ENCODE results near the gene GOLGB1.

GRCh38 chr3:121698901-121699300 is 50.6 kb downstream of the GOLGB1 start:
- no peak for TF ChIP-seq EP300 (IDR thresholded peaks at IDR 0.05; ENCODE audit: borderline replicate concordance in 1 of 2, control insufficient read depth in 1 of 2, low read depth in 2 of 2, low read length in 2 of 2)
- TF ChIP-seq CTCF (IDR thresholded peaks at IDR 0.05 in 2 of 3, conservative IDR thresholded peaks at IDR 0.05 in 1 of 3; ENCODE audit: control insufficient read depth in 2 of 3, extremely low read depth in 1 of 3, insufficient read depth in 1 of 3, low read depth in 3 of 3, low read length in 3 of 3) = no peak
- no peak for TF ChIP-seq POLR2AphosphoS5 (IDR thresholded peaks at IDR 0.05; ENCODE audit: low read length)
- TF ChIP-seq ZNF274 (IDR thresholded peaks at IDR 0.05; ENCODE audit: insufficient read depth, insufficient read length) = no peak
- no peak for TF ChIP-seq SP1 (IDR thresholded peaks at IDR 0.05; ENCODE audit: low read depth, low read length)
- TF ChIP-seq MAX (IDR thresholded peaks at IDR 0.05; ENCODE audit: low read depth, low read length) = no peak
- TF ChIP-seq CREB1 (IDR thresholded peaks at IDR 0.05; ENCODE audit: low read depth) = no peak
- no peak for TF ChIP-seq PML (IDR thresholded peaks at IDR 0.05; ENCODE audit: low read length)
- TF ChIP-seq RAD21 (IDR thresholded peaks at IDR 0.05; ENCODE audit: insufficient read depth, low read depth, low read length) = no peak
- no peak for TF ChIP-seq BMI1 (IDR thresholded peaks at IDR 0.05; ENCODE audit: borderline replicate concordance)
- TF ChIP-seq EZH2 (IDR thresholded peaks at IDR 0.05; ENCODE audit: borderline replicate concordance, control insufficient read depth, low read depth, low read length) = no peak
- no peak for TF ChIP-seq LARP7 (IDR thresholded peaks at IDR 0.05)
- TF ChIP-seq POLR2A (IDR thresholded peaks at IDR 0.05; ENCODE audit: low read depth, low read length) = no peak
- TF ChIP-seq ATF3 (IDR thresholded peaks at IDR 0.05; ENCODE audit: borderline replicate concordance, extremely low read depth, low read depth, low read length) = no peak

All from GM12878 (cell line).